Adrenal gland (tissue), 19 donors: ENCODE measurements around the gene VSIG10L. TPM values are rescaled to one million over a fixed set of nuclear protein-coding genes. Genes with fewer than 3 reads are reported as not detected.

ENCODE experiments used
- DNase-seq, 7 donors: peaks; one replicate each; pipeline ENCODE4 v3.0.0-alpha.2; 2019 to 2020
- H3K27ac ChIP-seq, 5 donors: fragments of 200-600 bp; sonication (generic) in 4 of 5; 1 replicate in 3 of 5; 2 replicates in 2 of 5; pipeline versions ENCODE4 v1.5.1 to v1.8.0; 2016 to 2020; ENCODE audit warnings: mild to moderate bottlenecking in 1 of 5
- H3K27me3 ChIP-seq: fragments of 200-600 bp; 2 replicates; pipeline ENCODE4 v1.8.0; 2021
- H3K36me3 ChIP-seq, 2 donors: fragments of 200-600 bp; replicated peaks in 1 of 2; 1 replicate in 1 of 2; 2 replicates in 1 of 2; pipeline versions ENCODE4 v1.5.1 to v1.8.0; 2018 to 2022
- H3K4me1 ChIP-seq, 2 donors: fragments of 200-600 bp; replicated peaks in 1 of 2; 1 replicate in 1 of 2; 2 replicates in 1 of 2; pipeline versions ENCODE4 v1.5.1 to v1.8.0; 2018 to 2021
- H3K4me3 ChIP-seq, 4 donors: fragments of 200-600 bp; sonication (generic) in 3 of 4; one replicate each; pipeline ENCODE4 v1.5.1; 2016 to 2018
- H3K9me3 ChIP-seq, 3 donors: fragments of 200-600 bp; sonication (generic) in 1 of 3; replicated peaks in 1 of 3; 1 replicate in 2 of 3; 2 replicates in 1 of 3; pipeline versions ENCODE4 v1.5.1 to v1.8.0; 2016 to 2021
- CTCF ChIP-seq, 6 experiments: fragments of 450-650 bp in 4 of 6; fragments of 200-600 bp in 2 of 6; sonication (generic) in 1 of 6; IDR thresholded peaks; 1 replicate in 5 of 6; 2 replicates in 1 of 6; pipeline versions ENCODE4 v1.5.1 to v1.8.0; 2016 to 2021; ENCODE audit warnings: antibody characterized with exemption in 6 of 6, mild to moderate bottlenecking in 2 of 6, moderate library complexity in 1 of 6
- POLR2A ChIP-seq, 2 donors: fragments of 450-650 bp; IDR thresholded peaks; one replicate each; pipeline ENCODE4 v1.6.1; 2017; ENCODE audit warnings: antibody characterized with exemption in 2 of 2, mild to moderate bottlenecking in 2 of 2, moderate library complexity in 1 of 2
- WGBS, 4 donors: extraction: QIAGEN DNeasy Blood & Tissue Kit in 2 of 4; methylation state at CpG; one replicate each; pipeline versions ENCODE4 v1.1.5 to v1.1.7; 2013 to 2017; 5-methylcytosine and 5-hydroxymethylcytosine counted together
- intact Hi-C, 2 donors: fragments of 100-400 bp; cut with DNase I; formaldehyde crosslinking; loops; one replicate each; pipeline versions ENCODE4 v1.14.1 to v1.15.0; 2022 to 2023
- long read RNA-seq, 10 donors: library from polyadenylated mRNA in 3 of 10; unstranded in 2 of 10; stranded (forward) in 1 of 10; transcript quantifications; one replicate each; pipeline ENCODE4 v2.0.0 and lab custom pipeline, GENCODE V29; 2021 to 2026
- polyA plus RNA-seq, 3 donors: library from polyadenylated mRNA; stranded (reverse); fragments of 200-250 nt in 2 of 3; fragments of 350-450 nt in 1 of 3; fragmentation: Illumina TruSeq in 1 of 3; extraction: RNeasy Lipid Tissue Mini Kit (QIAGEN cat#74804) in 1 of 3; gene quantifications; one replicate each; pipeline ENCODE4 v1.2.3, GENCODE V29; 2013 to 2014
- total RNA-seq, 9 donors: library from RNA; depleted of rRNA in 4 of 9; stranded (reverse); fragments of >200 nt in 4 of 9; fragments of 120-200 nt in 1 of 9; fragmentation: NEBNext Ultra II Directional in 1 of 9; extraction: Animal tissue kit (Norgen Biotek cat#: 25700) in 1 of 9; gene quantifications; one replicate each; pipeline versions ENCODE4 v1.1.0 to v1.2.4, GENCODE V29; 2013 to 2023
- donor health status: healthy with polysubstance abuse.
- donor health status: Bipolar disorder and iron deficiency.
- donor health status: DM: yes; HTN: yes; CAD: no.
- donor health status: DM: no; HTN: no; CAD: no.
- donor health status: DM: no; HTN: no; CAD: no.
- donor health status: DM: yes; HTN: yes; CAD: no.

Gene VSIG10L
- total RNA-seq: 1 to 10 TPM; 1.0 to 3.7 (median 2.5) TPM
- polyA plus RNA-seq: 1 to 10 TPM; 2.7 to 6.0 (median 4.1) TPM
- long read RNA-seq, donor 1: 0 reads
- long read RNA-seq, donor 2: 0 reads
- long read RNA-seq, donor 3, partial matches to known transcripts: 0 of 1 reads
- long read RNA-seq, donor 3, other reads (novel, unspliced or antisense): 0 of 1 reads
- long read RNA-seq, donor 4: 0 reads
- long read RNA-seq, donor 5, partial matches to known transcripts: 10 of 11 reads
- long read RNA-seq, donor 5, other reads (novel, unspliced or antisense): 1 of 11 reads
- long read RNA-seq, donor 6: 0 reads
- long read RNA-seq, donor 7: 0 reads
- long read RNA-seq, donor 8: 0 reads
- long read RNA-seq, donor 9: 0 reads
- long read RNA-seq, donor 10: 0 reads

GRCh38 chr19:51341976-51342580 lies at the start of gene VSIG10L:
VSIG10L (minus strand) TSS chr19:51342139; CDS start chr19:51342124, 15 bp downstream.
- intact Hi-C loops: no loop called here

GRCh38 chr19:51391073-51391611 lies 49.2 kb upstream of the VSIG10L start:
- DNase-seq: no peak
- Histone ChIP-seq H3K4me1 (peaks cover 3 to 6% of the 10 kb centered on the region in 2 donors), H3K36me3 (no peaks in the 10 kb centered on the region), H3K9me3 (no peaks in the 10 kb centered on the region), H3K27me3 (no peaks in the 10 kb centered on the region), H3K27ac (no peak overlapping the region), H3K4me3 (no peak overlapping the region)
- intact Hi-C loops: no loop called here
- TF ChIP-seq CTCF (IDR thresholded peaks at IDR 0.05) (no peak), POLR2A (IDR thresholded peaks at IDR 0.05) (no peak)
- WGBS, 4 donors: 60 to 67% (median 64%) methylated on average over 8 of the region's 8 CpGs

More at GRCh38 chr19:51341976-51342580, at the start of gene VSIG10L:
- peaks cover 0 to 20% of the 10 kb centered on the region in 2 donors for H3K36me3 ChIP-seq
- TF ChIP-seq CTCF (IDR thresholded peaks at IDR 0.05) (no peak), POLR2A (IDR thresholded peaks at IDR 0.05) (no peak)
- no peak for DNase-seq
- H3K27ac ChIP-seq: no peak within 1 kb of the TSS
- 44 to 78% (median 63%) methylated on average over 1 to 3 of the region's 3 CpGs for WGBS, 4 donors
- no peaks in the 10 kb centered on the region for H3K27me3 ChIP-seq
- no peaks in the 10 kb centered on the region for H3K9me3 ChIP-seq
- peaks cover 7 to 14% of the 10 kb centered on the region in 2 donors for H3K4me1 ChIP-seq
- no peak within 1 kb of the TSS for H3K4me3 ChIP-seq

- intact Hi-C loops: no loop called here
- no peak overlapping the region for H3K27ac ChIP-seq
- TF ChIP-seq POLR2A (IDR thresholded peaks at IDR 0.05) (no peak), CTCF (IDR thresholded peaks at IDR 0.05) (no peak)
- no peak for DNase-seq
- no peaks in the 10 kb centered on the region for H3K9me3 ChIP-seq
- no peaks in the 10 kb centered on the region for H3K27me3 ChIP-seq
- H3K4me1 ChIP-seq: no peaks in the 10 kb centered on the region
- WGBS, 4 donors: 76 to 95% (median 83%) methylated on average over 7 to 14 of the region's 14 CpGs
- no peak overlapping the region for H3K4me3 ChIP-seq
- no peaks in the 10 kb centered on the region for H3K36me3 ChIP-seq
Measured at GRCh38 chr19:51389143-51389542, 47.2 kb upstream of the VSIG10L start.

- no peak within 1 kb of the TSS for H3K4me3 ChIP-seq
- intact Hi-C loops: no loop called here
- WGBS, 4 donors: 89 to 93% (median 91%) methylated on average over 5 to 15 of the region's 15 CpGs
Measured at GRCh38 chr19:51387924-51388389, 46.0 kb upstream of the VSIG10L start, which contains the start of gene LIM2. LIM2 (minus strand) TSS chr19:51387974; CDS start chr19:51387443, 531 bp downstream.

More at GRCh38 chr19:51387924-51388389, 46.0 kb upstream of the VSIG10L start, which contains the start of gene LIM2:
- H3K9me3 ChIP-seq: no peaks in the 10 kb centered on the region
- no peaks in the 10 kb centered on the region for H3K4me1 ChIP-seq
- no peaks in the 10 kb centered on the region for H3K36me3 ChIP-seq
- no peak within 1 kb of the TSS for H3K27ac ChIP-seq
- DNase-seq: no peak
- no peaks in the 10 kb centered on the region for H3K27me3 ChIP-seq
- TF ChIP-seq CTCF (IDR thresholded peaks at IDR 0.05): no peak
